ENCODE data around the gene TRPT1.

DNA sequence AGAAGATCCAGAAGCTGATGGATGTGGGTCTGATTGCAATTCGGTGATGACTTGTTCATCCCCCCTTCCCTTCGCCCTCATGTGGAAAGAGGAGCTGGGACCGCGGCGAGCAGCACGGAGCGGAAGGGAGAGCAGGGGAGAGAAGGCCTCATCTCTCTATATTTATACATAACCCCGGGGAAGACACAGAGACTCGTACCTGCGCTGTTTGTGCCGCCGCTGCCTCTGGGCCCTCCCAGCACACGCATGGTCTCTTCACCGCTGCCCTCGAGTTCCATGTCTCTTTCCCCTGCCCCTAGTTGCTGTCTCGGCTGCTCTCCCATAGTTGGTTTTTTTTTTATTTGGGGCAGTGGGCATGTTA is 21.9 kb downstream of the TRPT1 start:
- TF ChIP-seq EZH2phosphoT487 (IDR thresholded peaks at IDR 0.05; ENCODE audit: insufficient read depth, low read depth) = no peak
- TF ChIP-seq EZH2 (IDR thresholded peaks at IDR 0.05; ENCODE audit: insufficient read depth, poor library complexity, severe bottlenecking) = no peak

All from GM23248 (cell line).